GM12892 (cell line): ENCODE measurements around the gene LSAMP. TPM values are rescaled to one million over a fixed set of nuclear protein-coding genes. Genes with fewer than 3 reads are reported as not detected.

Experiments used
- DNase-seq: peaks from one replicate; pipeline ENCODE4 v3.0.0; 2011; ENCODE audit not compliant: insufficient read length
- FAIRE-seq: peaks from 2 replicates; lab custom pipeline; 2011; peaks lifted over from hg19 to GRCh38; lab: Jason Lieb, UNC
- POLR2A ChIP-seq: IDR thresholded peaks from 2 replicates; pipeline ENCODE4 v1.6.1; 2011; ENCODE audit warnings: low read depth, low read length, control low read depth
- POLR2AphosphoS5 ChIP-seq: IDR thresholded peaks from 2 replicates; pipeline ENCODE4 v1.6.1; 2011; ENCODE audit warnings: low read depth, low read length, control low read depth
- TAF1 ChIP-seq: IDR thresholded peaks from 2 replicates; pipeline ENCODE4 v1.6.1; 2011; ENCODE audit warnings: low read depth, mild to moderate bottlenecking, control low read depth, low read length, borderline replicate concordance
- polyA plus RNA-seq: library from polyadenylated mRNA; unstranded; fragments of >200 nt; gene quantifications from one replicate; pipeline ENCODE4 v1.2.1, GENCODE V29; 2012; ENCODE audit warnings: missing spikeins, inconsistent platforms; ENCODE audit not compliant: missing spikeins

LSAMP gene
- 6.4 TPM for polyA plus RNA-seq

DNA sequence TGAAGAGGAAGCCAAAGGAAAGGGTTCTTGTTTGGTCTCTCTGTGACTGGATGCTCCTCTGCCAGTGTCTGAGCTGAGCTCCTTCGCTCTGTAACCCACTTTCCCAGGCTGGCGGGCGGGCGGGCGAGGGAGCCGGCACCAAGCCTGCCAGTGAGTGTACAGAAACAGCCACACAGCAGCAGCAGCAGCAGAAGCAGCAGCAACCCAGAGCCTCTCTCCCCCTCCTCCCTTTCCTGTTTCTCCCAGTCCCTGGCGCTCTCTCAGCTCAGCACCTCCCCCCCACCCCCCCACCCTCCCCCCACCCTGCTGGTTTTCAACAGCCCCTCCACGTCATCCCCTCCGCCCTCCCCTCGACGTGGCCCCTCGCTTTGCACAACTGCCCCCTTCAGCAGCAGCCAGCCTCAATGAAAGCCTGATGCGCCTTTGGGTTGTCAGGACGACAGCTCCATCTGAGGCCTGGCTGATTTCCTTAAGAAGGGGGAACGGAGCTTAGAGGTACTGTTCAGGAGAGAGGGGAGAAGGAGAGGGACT lies at the start of gene LSAMP:
Gene LSAMP, minus strand, starts transcription at position 177 of the 531 bp plus-strand sequence.
- DNase-seq (no peak), FAIRE-seq (no peak)
- no peak for TF ChIP-seq POLR2AphosphoS5
- TF ChIP-seq TAF1, result no peak
- no peak for TF ChIP-seq POLR2A

DNA sequence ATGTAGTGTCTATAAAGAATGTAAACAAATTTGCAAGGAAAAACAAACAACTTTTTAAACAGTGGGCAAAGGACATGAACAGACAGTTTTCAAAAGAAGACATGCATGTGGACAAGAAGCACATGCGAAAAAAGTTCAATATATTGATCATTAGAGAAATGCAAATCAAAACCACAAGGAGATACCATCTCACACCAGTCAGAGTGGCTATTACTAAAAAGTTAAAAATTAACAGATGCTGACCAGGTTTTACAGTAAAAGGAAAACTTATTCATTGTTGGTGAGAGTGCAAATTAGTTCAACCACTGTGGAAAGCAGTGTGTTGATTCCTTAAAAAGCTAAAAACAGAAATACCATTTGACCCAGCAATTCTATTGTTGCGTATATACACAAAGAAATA lies 47.1 kb upstream of the LSAMP start:
- no peak for TF ChIP-seq POLR2AphosphoS5
- TF ChIP-seq TAF1, result no peak
- no peak for TF ChIP-seq POLR2A
- DNase-seq (no peak), FAIRE-seq (no peak)

- no peak for FAIRE-seq
- TF ChIP-seq POLR2A (no peak), POLR2AphosphoS5 (no peak), TAF1 (no peak)
- DNase-seq, result no peak
Observed at GRCh38 chr3:116483135-116483534, 37.8 kb upstream of the LSAMP start.

DNA sequence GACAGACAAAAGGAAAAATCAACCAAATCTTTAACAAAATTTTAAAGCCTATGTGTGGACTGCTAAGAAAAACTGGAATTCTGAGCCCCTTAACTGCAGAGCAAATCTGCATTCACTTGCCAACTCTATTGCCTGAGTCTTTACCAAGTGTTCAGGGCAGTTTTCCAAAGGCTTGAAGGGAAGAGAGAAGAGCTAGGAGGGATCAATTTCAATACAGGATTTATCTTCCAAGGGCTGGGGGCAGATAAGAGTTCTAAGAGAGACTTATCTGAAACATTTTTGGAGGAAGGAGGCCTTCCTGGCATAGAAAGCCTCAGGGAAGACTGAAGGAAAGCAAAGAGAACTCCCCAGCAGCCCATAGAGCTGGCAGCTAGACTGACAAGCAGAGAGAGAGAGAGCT lies 31.4 kb upstream of the LSAMP start:
- TF ChIP-seq POLR2A, result no peak
- TF ChIP-seq TAF1, result no peak
- no peak for TF ChIP-seq POLR2AphosphoS5
- DNase-seq (no peak), FAIRE-seq (no peak)

DNA sequence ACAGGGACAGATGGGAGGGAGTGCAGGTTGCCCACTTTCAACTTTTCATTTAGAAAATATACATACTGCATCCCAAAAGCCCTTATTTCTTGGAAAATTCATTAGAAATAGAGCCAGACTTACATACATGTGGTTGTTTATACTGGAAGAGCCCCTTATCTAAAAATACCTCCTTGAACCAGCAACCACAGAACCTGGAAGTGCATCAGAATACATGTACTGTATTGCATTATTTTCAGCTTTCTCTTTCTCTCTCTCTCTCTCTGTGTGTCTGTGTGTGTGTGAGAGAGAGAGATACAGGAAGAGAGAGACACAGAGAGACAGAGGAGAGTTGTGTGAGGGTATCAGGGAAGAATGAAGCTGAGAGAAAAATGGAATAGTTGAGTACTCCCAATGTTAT lies 29.5 kb upstream of the LSAMP start:
- DNase-seq, result no peak
- TF ChIP-seq TAF1, result no peak
- no peak for TF ChIP-seq POLR2AphosphoS5
- no peak for TF ChIP-seq POLR2A
- FAIRE-seq, result no peak

DNA sequence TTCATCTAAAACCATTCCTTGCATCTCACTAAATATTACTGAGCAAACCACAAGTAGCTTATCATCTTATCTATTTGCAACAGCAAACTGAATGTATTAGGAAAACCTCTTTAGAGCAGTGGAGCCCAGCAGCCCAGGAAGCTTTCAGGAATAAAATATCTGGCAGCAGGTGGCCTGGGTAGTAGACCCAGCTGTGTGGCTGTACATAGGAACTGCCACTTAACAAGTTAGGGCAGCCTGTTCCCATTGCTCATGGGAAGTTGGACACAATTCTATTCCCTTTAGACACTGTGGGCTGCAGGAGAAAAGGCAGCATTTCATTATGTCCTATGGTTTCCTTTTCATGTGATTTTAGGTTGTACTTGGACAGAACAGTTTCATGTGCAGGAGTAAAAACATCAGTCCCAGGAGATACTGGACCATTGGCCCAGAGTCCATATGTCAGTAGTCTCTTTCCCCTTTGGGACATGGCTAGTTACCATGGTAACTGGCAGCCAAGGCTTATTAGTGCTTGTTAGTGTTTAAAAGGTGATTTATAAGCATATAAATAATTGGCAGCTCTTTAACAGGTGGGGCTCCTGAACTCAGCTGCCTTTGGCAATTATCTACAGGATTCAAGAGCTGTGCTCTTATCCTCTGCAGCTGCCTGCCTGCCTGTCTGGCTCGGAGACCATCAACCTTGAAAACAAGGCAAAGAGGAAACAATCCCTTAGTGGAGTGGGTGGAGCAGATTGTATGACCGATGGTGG lies 28.9 kb upstream of the LSAMP start:
- FAIRE-seq, result no peak
- TF ChIP-seq TAF1 (no peak), POLR2AphosphoS5 (no peak), POLR2A (no peak)
- DNase-seq, result no peak

DNA sequence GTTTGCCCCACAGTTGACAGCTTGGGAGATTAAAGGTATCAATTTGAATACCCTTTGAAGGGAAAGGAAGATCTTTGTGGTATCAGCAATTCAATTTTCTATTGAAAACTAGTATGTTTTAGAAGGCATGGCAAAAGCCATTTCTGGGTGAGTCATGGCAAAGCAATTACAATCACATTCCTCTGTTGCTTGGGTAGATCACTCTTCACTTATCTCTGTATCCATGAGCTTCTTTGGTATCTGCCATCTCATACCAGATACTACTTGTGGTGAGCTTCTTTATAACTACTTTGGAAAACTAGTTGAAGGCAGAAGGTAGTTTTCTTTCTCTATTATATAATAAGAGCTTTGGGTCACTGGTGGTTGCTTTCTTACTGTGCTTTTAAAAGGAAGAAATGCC lies 28.3 kb upstream of the LSAMP start:
- TF ChIP-seq POLR2A (no peak), TAF1 (no peak), POLR2AphosphoS5 (no peak)
- FAIRE-seq, result no peak
- no peak for DNase-seq

DNA sequence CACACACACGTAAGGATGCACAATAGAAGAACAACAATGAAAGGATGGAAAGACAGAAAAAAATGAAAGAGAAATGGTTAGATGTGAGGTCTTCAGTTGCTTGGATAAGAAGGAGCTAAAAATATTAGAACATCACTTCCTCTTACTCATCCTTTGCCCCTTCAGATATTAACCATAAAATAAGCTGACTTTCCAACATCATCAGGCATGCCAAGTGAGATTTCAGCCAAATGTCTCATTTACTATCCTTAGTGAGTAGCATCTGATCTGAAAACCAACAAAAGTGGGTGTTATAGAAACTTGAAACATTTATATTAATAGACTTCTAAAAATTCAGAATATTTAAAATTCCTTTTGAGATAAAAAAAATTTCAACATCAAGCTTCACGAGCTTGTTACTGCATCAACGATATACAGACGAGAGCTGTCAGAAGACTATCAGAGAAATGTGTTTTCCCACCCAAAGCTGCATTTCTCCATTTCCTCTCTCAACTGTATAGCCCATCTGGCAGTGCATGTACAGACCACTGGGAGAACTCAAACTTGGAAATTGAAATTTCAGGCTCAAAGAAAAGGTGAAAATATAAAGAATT lies 25.4 kb upstream of the LSAMP start:
- FAIRE-seq, result no peak
- no peak for DNase-seq
- TF ChIP-seq POLR2AphosphoS5, result no peak
- TF ChIP-seq TAF1, result no peak
- no peak for TF ChIP-seq POLR2A

DNA sequence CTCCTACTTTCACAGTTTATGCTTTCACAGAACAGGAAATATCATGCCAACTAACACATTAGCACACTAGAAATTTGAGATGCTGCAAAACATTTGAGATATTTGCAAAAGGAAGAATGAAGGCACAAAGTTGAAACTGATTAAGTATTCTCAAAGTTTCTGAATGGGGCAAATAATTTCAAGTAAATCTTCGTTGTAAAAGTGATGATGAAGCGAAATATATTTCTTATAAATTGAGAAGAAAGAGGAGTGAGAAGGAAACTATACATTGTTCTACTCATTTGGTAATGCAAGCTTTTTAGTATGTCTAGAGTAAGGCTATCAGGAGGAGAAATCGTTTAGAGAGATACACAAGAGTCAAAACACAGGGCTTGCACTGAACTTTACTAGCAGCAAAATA lies 24.3 kb upstream of the LSAMP start:
- DNase-seq, result no peak
- TF ChIP-seq POLR2AphosphoS5 (no peak), POLR2A (no peak), TAF1 (no peak)
- no peak for FAIRE-seq

- TF ChIP-seq TAF1 (no peak), POLR2A (no peak), POLR2AphosphoS5 (no peak)
- DNase-seq (no peak), FAIRE-seq (no peak)
Observed at GRCh38 chr3:116464276-116464798, 19.1 kb upstream of the LSAMP start.

GRCh38 chr3:116453666-116454346 lies 8.5 kb upstream of the LSAMP start:
- DNase-seq, result no peak
- TF ChIP-seq POLR2AphosphoS5 (no peak), POLR2A (no peak), TAF1 (no peak)
- no peak for FAIRE-seq
